ENCODE measurements around the gene UBE2D3. TPM values are rescaled to one million over a fixed set of nuclear protein-coding genes. Genes with fewer than 3 reads are reported as not detected.

Gene UBE2D3
- polyA plus RNA-seq, 6 donors from 2014 or later: 352 to 705 (median 440) TPM

- Mint-ChIP-seq H3K27me3 (no peaks in the 10 kb centered on the region), H3K4me1 (peaks cover 18 to 24% (median 18%) of the 10 kb centered on the region in 3 donors), H3K36me3 (peaks cover 0 to 9% of the 10 kb centered on the region in 2 donors), H3K4me3 (no peak overlapping the region), H3K9me3 (peaks cover 0 to 4% (median 0%) of the 10 kb centered on the region in 7 donors), H3K27ac (peak overlapping the region in 2 of 6 donors; percentile 38 to 52)
- DNase-seq (no peak), ATAC-seq (ENCODE audit: low read depth in 2 of 2) (no peak)
Measured at GRCh38 chr4:102751941-102752340, 75.4 kb downstream of the UBE2D3 start.

Other genes starting within 250 kb of the UBE2D3 start
- 10 to 100 TPM; 53.2 to 65.9 (median 55.0) TPM for gene MANBA, start 66.6 kb downstream of the UBE2D3 start, polyA plus RNA-seq (ENCODE audit: low read depth in 6 of 6)
- 10 to 100 TPM; 18.6 to 35.3 (median 27.1) TPM for gene CISD2, start 41.4 kb upstream of the UBE2D3 start, polyA plus RNA-seq (ENCODE audit: low read depth in 6 of 6)
- 10 to 100 TPM in 1 of 6 donors, 1 to 10 TPM in 5; 1.7 to 12.5 (median 2.6) TPM for gene SLC9B1, start 192.2 kb upstream of the UBE2D3 start, polyA plus RNA-seq (ENCODE audit: low read depth in 6 of 6)
- 10 to 100 TPM; 10.2 to 26.3 (median 16.5) TPM for gene SLC9B2, start 249.2 kb upstream of the UBE2D3 start, polyA plus RNA-seq (ENCODE audit: low read depth in 6 of 6)

All from naive B cell (primary cell).